C4-2B (cell line): ENCODE data around the gene AGAP1.

ENCODE experiments used
- ZFX ChIP-seq: fragments of 450-650 bp; IDR thresholded peaks from 2 replicates; pipeline ENCODE4 v1.6.1; 2017
- TF ChIP-seq, protein P1 (sequence below): fragments of 450-650 bp; conservative IDR thresholded peaks from 2 replicates; pipeline ENCODE4 v1.5.1; 2017; ENCODE audit warnings: mild to moderate bottlenecking

DNA sequence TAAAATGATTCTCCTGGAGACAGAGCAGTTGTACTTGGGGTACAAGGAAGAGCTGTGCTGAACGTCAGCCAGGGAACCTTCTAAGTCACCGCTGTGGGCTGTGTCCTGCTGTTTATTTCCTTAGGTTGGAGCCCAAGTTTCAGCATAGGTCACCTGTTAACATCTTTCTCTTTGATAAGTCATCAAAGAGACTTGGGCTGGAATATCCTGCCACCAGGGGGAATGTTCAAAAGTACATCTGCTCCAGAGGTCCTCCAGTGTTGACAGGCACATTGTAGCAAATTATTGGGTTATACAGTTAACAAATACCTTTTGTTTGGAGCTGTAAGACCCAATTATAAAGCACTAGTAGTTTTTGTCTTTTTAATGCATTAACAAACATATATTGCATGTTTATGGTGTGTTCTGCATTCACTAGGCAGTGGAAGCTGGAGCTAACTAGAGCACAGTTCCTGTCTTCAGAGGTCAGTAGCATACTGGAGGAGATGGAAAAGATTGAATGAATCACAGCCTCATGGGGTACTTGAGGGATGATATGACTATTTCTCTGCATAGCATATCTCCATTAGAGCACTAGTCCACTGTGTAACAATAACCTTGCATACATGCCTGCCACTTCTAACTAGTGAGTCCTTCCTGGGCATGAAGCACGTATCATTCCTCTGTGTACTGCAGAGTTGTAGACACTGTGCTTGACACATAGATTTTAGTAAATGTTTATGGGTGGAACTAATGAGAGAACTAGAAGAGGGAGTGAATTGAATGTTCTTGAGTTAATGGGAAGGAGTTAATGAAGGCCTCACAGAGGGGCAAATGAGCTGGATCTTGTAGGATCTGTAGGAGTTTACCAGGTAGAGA lies 182.1 kb downstream of the AGAP1 start:
- TF ChIP-seq, protein P1, sequence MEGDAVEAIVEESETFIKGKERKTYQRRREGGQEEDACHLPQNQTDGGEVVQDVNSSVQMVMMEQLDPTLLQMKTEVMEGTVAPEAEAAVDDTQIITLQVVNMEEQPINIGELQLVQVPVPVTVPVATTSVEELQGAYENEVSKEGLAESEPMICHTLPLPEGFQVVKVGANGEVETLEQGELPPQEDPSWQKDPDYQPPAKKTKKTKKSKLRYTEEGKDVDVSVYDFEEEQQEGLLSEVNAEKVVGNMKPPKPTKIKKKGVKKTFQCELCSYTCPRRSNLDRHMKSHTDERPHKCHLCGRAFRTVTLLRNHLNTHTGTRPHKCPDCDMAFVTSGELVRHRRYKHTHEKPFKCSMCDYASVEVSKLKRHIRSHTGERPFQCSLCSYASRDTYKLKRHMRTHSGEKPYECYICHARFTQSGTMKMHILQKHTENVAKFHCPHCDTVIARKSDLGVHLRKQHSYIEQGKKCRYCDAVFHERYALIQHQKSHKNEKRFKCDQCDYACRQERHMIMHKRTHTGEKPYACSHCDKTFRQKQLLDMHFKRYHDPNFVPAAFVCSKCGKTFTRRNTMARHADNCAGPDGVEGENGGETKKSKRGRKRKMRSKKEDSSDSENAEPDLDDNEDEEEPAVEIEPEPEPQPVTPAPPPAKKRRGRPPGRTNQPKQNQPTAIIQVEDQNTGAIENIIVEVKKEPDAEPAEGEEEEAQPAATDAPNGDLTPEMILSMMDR, result no peak; the same call in 1 of the 2 replicates
- TF ChIP-seq ZFX, result no peak
